Heart left ventricle (tissue), 13 donors: ENCODE results near the gene THAP5.

Source experiments
- CTCF ChIP-seq, 12 donors: fragments of 200-600 bp; sonication (generic) in 4 of 12; IDR thresholded peaks; one replicate each; pipeline versions ENCODE4 v1.5.0 to v1.8.0; 2018 to 2022; ENCODE audit warnings: antibody characterized with exemption in 12 of 12, mild to moderate bottlenecking in 5 of 12
- POLR2A ChIP-seq, 2 donors: fragments of 450-650 bp; IDR thresholded peaks; one replicate each; pipeline ENCODE4 v1.6.1; 2017; ENCODE audit warnings: antibody characterized with exemption in 2 of 2, mild to moderate bottlenecking in 2 of 2, moderate library complexity in 2 of 2
- donor health status: ischemic (EF 13 %, LVEDD 7.1; RV severe dilation, severe dysfunction).
- donor health status: DM: no; HTN: yes; CAD: no.
- donor health status: DM: no; HTN: no; CAD: no.
- donor health status: ischemic (EF 25% LVEDD 6.9; RV normal size, moderate dysfunction).
- donor health status: ischemic (EF 25% LVEDD 5.7; RV mildly dilated, moderate dysfunction).
- donor health status: ischemic (EF 35%, LVEDD 5.7; RV mildly dilated, moderate dysfunction).
- donor health status: nonischemic (EF 11% LVEDD 7.7; RV severe dilation, severe dysfunction).
- donor health status: DM: yes; HTN: yes; CAD: no.
- donor health status: PGD.
- donor health status: ischemic (EF 29% LVEDD 5.4; RV normal size, mild dysfunction).
- donor health status: nonischemic (EF 23%, LVEDD 6.1; RV moderate dilation, normal function).

DNA sequence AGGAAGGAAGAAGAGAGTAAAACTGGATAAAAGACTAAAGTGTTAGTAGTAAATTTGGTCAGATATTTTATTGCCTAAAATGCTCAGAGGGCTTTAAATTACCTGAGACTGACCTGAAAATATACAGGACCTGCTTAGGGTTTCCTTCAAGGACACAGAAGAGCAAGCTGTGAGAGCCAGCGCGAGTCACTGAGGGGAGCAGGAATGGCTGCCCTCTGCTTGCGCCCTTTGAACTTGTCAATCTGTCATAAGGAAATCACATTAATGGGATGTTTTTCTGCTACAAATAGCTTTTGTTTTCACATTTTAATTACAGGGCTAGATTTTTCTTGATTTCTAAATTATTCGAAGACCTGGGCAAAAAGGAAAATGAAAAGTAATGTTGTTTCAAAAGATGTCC, 27.1 kb upstream of the THAP5 start:
- TF ChIP-seq CTCF (IDR thresholded peaks at IDR 0.05) (no peak), POLR2A (IDR thresholded peaks at IDR 0.05) (no peak)
